Choroid plexus epithelial cell (primary cell): Measurements from ENCODE around the gene MEAK7.

ENCODE experiments used
- DNase-seq: peaks from one replicate; pipeline ENCODE4 v3.0.0-alpha.2; 2010; ENCODE audit warnings: low read depth
- H3K4me3 ChIP-seq: 2 replicates; pipeline ENCODE4 v1.5.1; 2011; ENCODE audit warnings: low read depth, mild to moderate bottlenecking, control low read depth, low read length, moderate library complexity
- TF ChIP-seq, protein P1 (sequence below): conservative IDR thresholded peaks from 2 replicates; pipeline ENCODE4 v1.5.1; 2011; ENCODE audit warnings: low read depth, mild to moderate bottlenecking, control low read depth, inconsistent platforms, low read length, moderate library complexity

Gene MEAK7

DNA sequence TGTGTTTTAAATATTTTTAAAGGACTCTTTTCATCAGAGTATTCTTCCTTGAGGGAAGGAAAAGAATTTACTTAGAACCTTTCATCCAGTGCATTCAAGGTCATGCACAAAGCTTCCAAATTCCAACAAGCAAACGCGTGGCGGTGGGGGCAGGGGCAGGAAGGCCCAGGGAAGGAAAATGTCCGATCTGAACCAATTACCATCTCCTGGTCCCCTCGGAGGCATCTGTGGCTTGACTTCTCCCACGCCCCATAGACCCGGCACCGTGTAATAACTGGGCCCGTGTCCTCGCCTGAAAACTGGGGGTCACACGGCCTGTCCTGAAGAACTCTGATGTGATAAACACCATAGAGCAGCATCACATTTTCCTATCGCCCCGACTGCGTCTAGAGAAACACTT, 18.3 kb downstream of the MEAK7 start:
- no peak overlapping the region for H3K4me3 ChIP-seq
- DNase-seq: no peak
- TF ChIP-seq, protein P1, sequence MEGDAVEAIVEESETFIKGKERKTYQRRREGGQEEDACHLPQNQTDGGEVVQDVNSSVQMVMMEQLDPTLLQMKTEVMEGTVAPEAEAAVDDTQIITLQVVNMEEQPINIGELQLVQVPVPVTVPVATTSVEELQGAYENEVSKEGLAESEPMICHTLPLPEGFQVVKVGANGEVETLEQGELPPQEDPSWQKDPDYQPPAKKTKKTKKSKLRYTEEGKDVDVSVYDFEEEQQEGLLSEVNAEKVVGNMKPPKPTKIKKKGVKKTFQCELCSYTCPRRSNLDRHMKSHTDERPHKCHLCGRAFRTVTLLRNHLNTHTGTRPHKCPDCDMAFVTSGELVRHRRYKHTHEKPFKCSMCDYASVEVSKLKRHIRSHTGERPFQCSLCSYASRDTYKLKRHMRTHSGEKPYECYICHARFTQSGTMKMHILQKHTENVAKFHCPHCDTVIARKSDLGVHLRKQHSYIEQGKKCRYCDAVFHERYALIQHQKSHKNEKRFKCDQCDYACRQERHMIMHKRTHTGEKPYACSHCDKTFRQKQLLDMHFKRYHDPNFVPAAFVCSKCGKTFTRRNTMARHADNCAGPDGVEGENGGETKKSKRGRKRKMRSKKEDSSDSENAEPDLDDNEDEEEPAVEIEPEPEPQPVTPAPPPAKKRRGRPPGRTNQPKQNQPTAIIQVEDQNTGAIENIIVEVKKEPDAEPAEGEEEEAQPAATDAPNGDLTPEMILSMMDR: no peak

- no peak for DNase-seq
- no peak overlapping the region for H3K4me3 ChIP-seq
- TF ChIP-seq, protein P1: no peak
These were observed 19.0 kb downstream of the MEAK7 start for GRCh38 chr16:84485255-84486010.

- DNase-seq: peak; percentile 82
- no peak overlapping the region for H3K4me3 ChIP-seq
- TF ChIP-seq, protein P1: peak; percentile 95
These were observed 19.7 kb downstream of the MEAK7 start for GRCh38 chr16:84484579-84485254.

DNA sequence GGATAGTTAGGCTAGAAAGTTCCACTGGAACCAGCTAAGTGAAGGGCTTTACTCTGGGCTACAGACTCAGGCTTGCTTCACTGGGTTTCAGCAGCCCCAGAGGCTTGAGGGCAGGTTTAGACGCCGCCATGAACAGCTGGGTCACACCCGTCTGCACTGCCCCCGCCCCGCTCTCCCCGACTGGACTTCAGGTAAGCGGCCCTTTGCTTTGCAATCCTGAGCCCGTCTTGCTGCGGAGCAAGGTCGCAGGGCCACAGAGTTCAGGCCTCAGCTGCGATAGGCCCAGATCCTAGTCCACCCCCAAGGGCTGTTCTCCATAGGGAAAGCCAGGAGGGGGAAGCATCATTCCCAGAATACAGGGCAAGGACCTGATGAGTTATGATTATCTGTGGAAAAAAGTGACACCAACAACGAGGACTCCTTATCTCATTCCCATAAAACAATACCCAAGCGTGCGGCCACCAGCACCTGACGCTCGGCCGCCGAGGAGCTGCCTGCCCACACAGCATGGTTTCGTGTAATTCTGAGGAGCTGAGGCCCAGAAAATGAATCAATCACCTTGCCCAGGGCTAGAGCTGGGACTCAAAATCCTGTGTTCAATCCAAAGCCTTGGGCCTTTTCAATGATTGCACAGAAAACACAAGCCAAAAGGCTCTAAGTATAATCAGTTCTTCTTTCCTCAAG, 20.4 kb downstream of the MEAK7 start:
- TF ChIP-seq, protein P1: no peak

GRCh38 chr16:84482951-84483881, 21.2 kb downstream of the MEAK7 start:
- H3K4me3 ChIP-seq: no peak overlapping the region
- TF ChIP-seq, protein P1: no peak
- no peak for DNase-seq

More for the DNA sequence above, 20.4 kb downstream of the MEAK7 start:
- DNase-seq: no peak
- H3K4me3 ChIP-seq: no peak overlapping the region
